GM12891 (cell line): ENCODE results near the gene FGF2.

Source experiments
- POLR2A ChIP-seq: IDR thresholded peaks from 2 replicates; pipeline ENCODE4 v1.6.1; 2011; ENCODE audit warnings: low read depth, low read length, control low read depth
- TAF1 ChIP-seq: IDR thresholded peaks from 2 replicates; pipeline ENCODE4 v1.6.1; 2011; ENCODE audit warnings: low read depth, low read length, control low read depth

DNA sequence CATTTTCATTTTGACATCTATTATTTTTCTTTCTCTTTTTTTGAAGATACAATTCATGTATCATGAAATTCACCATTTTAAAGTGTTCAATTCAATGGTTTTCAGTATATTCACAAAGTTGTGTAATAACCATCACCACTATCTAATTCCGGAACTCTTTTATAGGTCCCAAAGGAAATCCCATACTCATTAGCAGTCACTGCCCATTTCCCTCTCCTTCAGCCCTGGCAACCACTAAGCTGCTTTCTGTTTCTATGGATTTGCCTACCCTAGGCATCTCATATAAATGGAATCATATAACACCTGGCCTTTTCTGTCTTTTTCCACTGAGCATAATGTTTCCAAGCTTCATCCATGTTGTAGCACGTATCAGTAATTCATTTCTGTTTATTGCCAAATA, 3.2 kb upstream of the FGF2 start:
- no peak for TF ChIP-seq TAF1
- no peak for TF ChIP-seq POLR2A
